K562 (cell line): ENCODE measurements around the gene RBPJ. TPM values are rescaled to one million over a fixed set of nuclear protein-coding genes. Genes with fewer than 3 reads are reported as not detected.

Experiments
- ATAC-seq: fragments of 200-7000 bp; cut with Tn5 transposase; 3 replicates; pipeline ENCODE4 v1.9.1; 2020; ENCODE audit warnings: moderate library complexity
- BruUV-seq: library from RNA; stranded (reverse); fragments of 400-500 nt; replicated peaks from 2 replicates; lab custom pipeline; 2021; lab: Mats Ljungman, UMichigan
- CTCF ChIA-PET: fragments of 300-600 bp; formaldehyde crosslinking; extraction: SDS; loops from one replicate; lab custom pipeline; 2021; ENCODE audit warnings: low intra/inter-chr PET ratio; lab: Yijun Ruan, JAX
- POLR2A ChIA-PET: fragments of 300-600, 350-650 bp; sonication (Branson Sonifier 250); formaldehyde crosslinking; extraction: SDS; loops from one replicate; lab custom pipeline; 2021; ENCODE audit warnings: antibody characterized with exemption, inconsistent platforms; lab: Yijun Ruan, JAX
- DNase-seq, 4 experiments: peaks; one replicate each; pipeline versions ENCODE4 v3.0.0 to v3.0.0-alpha.2; 2011 to 2018; ENCODE audit warnings: low spot score in 3 of 4, mixed read lengths in 3 of 4; ENCODE audit errors: extremely low read depth in 1 of 4
- FAIRE-seq: peaks from 2 replicates; lab custom pipeline; 2011; peaks lifted over from hg19 to GRCh38; lab: Jason Lieb, UNC
- H2AFZ ChIP-seq: 2 replicates; pipeline ENCODE4 v1.6.0; 2011; ENCODE audit warnings: low read depth, low read length, control low read depth, inconsistent platforms
- H3K27ac ChIP-seq: fragments of 200-600 bp; 3 replicates; pipeline ENCODE4 v1.8.0; 2011; ENCODE audit warnings: low read depth, mild to moderate bottlenecking, control low read depth, inconsistent platforms, low read length, moderate library complexity, mixed read lengths; ENCODE audit errors: extremely low read depth
- H3K27me3 ChIP-seq, 2 experiments: fragments of 300-600 bp in 1 of 2; 2 replicates in 1 of 2; 3 replicates in 1 of 2; pipeline versions ENCODE4 v1.6.0 to v1.8.0; 2011; ENCODE audit warnings: inconsistent platforms in 2 of 2, low read length in 2 of 2, mild to moderate bottlenecking in 1 of 2, mixed read lengths in 1 of 2, moderate library complexity in 1 of 2; ENCODE audit not compliant: control insufficient read depth in 2 of 2, insufficient read depth in 2 of 2
- H3K36me3 ChIP-seq: fragments of 300-600 bp; 3 replicates; pipeline ENCODE4 v1.8.0; 2011; ENCODE audit warnings: mild to moderate bottlenecking, low read length, inconsistent platforms; ENCODE audit not compliant: control insufficient read depth, insufficient read depth
- H3K4me1 ChIP-seq, 2 experiments: fragments of 200-600 bp in 1 of 2; replicated peaks in 1 of 2; 2 replicates in 1 of 2; 3 replicates in 1 of 2; pipeline versions ENCODE4 v1.5.1 to v1.8.0; 2011; ENCODE audit warnings: inconsistent platforms in 2 of 2, low read length in 2 of 2, mild to moderate bottlenecking in 1 of 2, mixed read lengths in 1 of 2, moderate library complexity in 1 of 2; ENCODE audit not compliant: control insufficient read depth in 2 of 2, insufficient read depth in 2 of 2
- H3K4me2 ChIP-seq: 2 replicates; pipeline ENCODE4 v1.6.1; 2011; ENCODE audit warnings: low read length, control low read depth, inconsistent platforms, mixed read lengths; ENCODE audit not compliant: insufficient read depth
- H3K4me3 ChIP-seq: fragments of 200-600 bp; sonication (generic), shearing (Covaris generic); 2 replicates; pipeline ENCODE4 v1.5.1; 2016; ENCODE audit warnings: control low read depth, inconsistent platforms
- H3K79me2 ChIP-seq: fragments of 200-600 bp; 3 replicates; pipeline ENCODE4 v1.8.0; 2011; ENCODE audit warnings: low read length, inconsistent platforms; ENCODE audit not compliant: control insufficient read depth, insufficient read depth
- H3K9ac ChIP-seq, 2 experiments: 2 replicates each; pipeline versions ENCODE4 v1.6.0 to v1.6.1; 2011; ENCODE audit warnings: low read depth in 2 of 2, low read length in 2 of 2, control low read depth in 1 of 2, inconsistent platforms in 1 of 2, mild to moderate bottlenecking in 1 of 2, mixed read lengths in 1 of 2; ENCODE audit not compliant: insufficient read depth in 1 of 2
- H3K9me1 ChIP-seq: one replicate; pipeline ENCODE4 v1.6.0; 2011; ENCODE audit warnings: inconsistent platforms, mild to moderate bottlenecking, low read length, moderate library complexity; ENCODE audit not compliant: control insufficient read depth, insufficient read depth
- H3K9me3 ChIP-seq: replicated peaks from 2 replicates; pipeline ENCODE4 v1.5.1; 2011; ENCODE audit warnings: low read depth, low read length, inconsistent platforms; ENCODE audit not compliant: control insufficient read depth, insufficient read depth
- H4K20me1 ChIP-seq: replicated peaks from 2 replicates; pipeline ENCODE4 v1.6.1; 2011; ENCODE audit warnings: low read length, inconsistent platforms, mixed read lengths; ENCODE audit not compliant: control insufficient read depth, insufficient read depth
- KLF16 ChIP-seq: IDR thresholded peaks from 2 replicates; pipeline ENCODE4 v1.6.1; 2016; ENCODE audit warnings: antibody characterized with exemption
- TAF15 ChIP-seq: fragments of 200-400 bp; formaldehyde crosslinking; IDR thresholded peaks from 2 replicates; pipeline ENCODE4 v1.6.1; 2017; ENCODE audit warnings: mild to moderate bottlenecking, low read depth, low read length, moderate library complexity
- ZFP36 ChIP-seq: fragments of 150-350 bp; IDR thresholded peaks from 2 replicates; pipeline ENCODE4 v1.6.1; 2018; ENCODE audit warnings: low read length, low read depth; ENCODE audit not compliant: partially characterized antibody
- WGBS: fragments of 100-300 bp; shearing (Covaris generic); methylation state at CpG from one replicate; pipeline ENCODE4 v1.1.6; 2016; ENCODE audit warnings: low coverage, mixed read lengths; ENCODE audit not compliant: insufficient coverage; ENCODE audit errors: missing lambda C conversion rate; 5-methylcytosine and 5-hydroxymethylcytosine counted together
- in situ Hi-C: fragments of 300-500 bp; cut with MboI; formaldehyde crosslinking; loops from 4 replicates; pipeline ENCODE4 v1.15.0; 2018; ENCODE audit warnings: inconsistent platforms, mixed read lengths
- intact Hi-C: fragments of 100-400 bp; cut with micrococcal nuclease; formaldehyde crosslinking; loops from 2 replicates; pipeline ENCODE4 v1.14.2; 2022
- polyA plus RNA-seq, 8 experiments: library from polyadenylated mRNA; depleted of rRNA in 4 of 8; stranded (reverse) in 5 of 8; unstranded in 3 of 8; fragments of >200 nt; fragmentation: Nextera tagmentation in 2 of 8; fragmentation: Illumina TruSeq in 1 of 8; extraction: Ambion mirVana in 2 of 8; extraction: Trizol in 1 of 8; gene quantifications; 2 replicates each; pipeline versions ENCODE4 v1.2.1 to v1.2.3, GENCODE V29; 2011 to 2014; ENCODE audit warnings: inconsistent platforms in 1 of 8, missing spikeins in 1 of 8
- total RNA-seq, 7 experiments: library from RNA; depleted of rRNA in 6 of 7; stranded (reverse); fragments of >200 nt in 6 of 7; fragmentation: Illumina TruSeq in 2 of 7; extraction: Trizol in 2 of 7; gene quantifications; 2 replicates each; pipeline versions ENCODE4 v1.2.1 to v1.2.3, GENCODE V29; 2011 to 2021; ENCODE audit warnings: low replicate concordance in 1 of 7
- TF ChIP-seq, protein P1 (sequence below): fragments of 450-650 bp; formaldehyde crosslinking; IDR thresholded peaks from 2 replicates; pipeline ENCODE4 v1.4.0; 2022; ENCODE audit warnings: missing genetic modification characterization

RBPJ gene
- total and polyA plus RNA-seq, 9 of the 15 experiments (the other 6 are each of a cell fraction or from before 2014, with no cell fraction given), result 17.2 to 49.4 (median 33.8) TPM

DNA sequence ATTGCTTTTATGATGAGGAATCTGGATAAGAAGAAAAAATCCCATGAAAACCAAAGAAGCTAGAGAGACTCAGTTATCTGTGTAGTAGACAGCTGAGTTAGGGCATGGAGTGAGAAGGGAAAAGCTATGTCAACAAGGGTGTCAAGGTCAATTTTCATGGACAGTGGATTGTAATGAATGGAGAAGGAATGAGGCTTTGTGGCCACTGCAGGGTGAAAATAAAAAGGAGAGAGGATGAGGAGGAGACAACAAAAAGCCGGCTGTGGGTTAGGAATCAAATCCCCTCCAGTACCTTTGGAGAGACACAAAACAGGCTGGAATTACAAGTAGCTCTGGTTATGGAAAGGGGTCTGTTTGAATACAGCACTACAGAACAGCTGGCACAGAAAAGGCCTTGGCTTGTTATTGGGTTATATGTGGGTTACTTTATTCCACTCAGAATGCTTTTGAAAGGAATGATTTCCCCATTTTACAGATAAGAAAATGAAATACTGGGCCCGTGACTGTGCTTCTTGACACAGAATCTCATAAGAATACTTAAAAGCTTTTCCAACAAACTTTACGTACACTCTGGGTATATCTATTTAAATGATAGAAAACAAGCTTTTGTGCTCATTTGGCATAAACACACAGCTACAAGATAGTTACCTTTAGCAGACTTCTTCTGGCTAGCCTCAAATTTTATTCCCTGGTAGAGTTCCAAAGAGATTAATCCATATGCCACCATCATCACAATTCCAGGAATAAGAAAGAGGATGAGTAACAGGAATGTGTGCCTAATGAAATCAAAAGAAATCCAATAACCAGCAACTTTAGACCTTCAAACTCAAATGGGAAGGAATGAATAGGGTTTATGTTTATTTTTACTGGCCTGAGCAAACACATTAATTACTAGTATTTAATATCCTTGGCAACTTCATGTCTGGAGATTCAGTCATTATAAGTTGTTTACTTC lies 162.0 kb downstream of the RBPJ start:
- H2AFZ ChIP-seq, result no peak overlapping the region
- no peaks in the 10 kb centered on the region for H3K36me3 ChIP-seq
- BruUV-seq, result no TSS peak
- ChIA-PET CTCF (no interaction called here), POLR2A (no interaction called here)
- intact Hi-C loops, result no loop called here
- no peak overlapping the region for H3K4me3 ChIP-seq
- H3K27ac ChIP-seq, result no peak overlapping the region
- DNase-seq (no peak), FAIRE-seq (no peak), ATAC-seq (no peak)
- no peaks in the 10 kb centered on the region for H3K9me1 ChIP-seq
- no peak overlapping the region for H3K4me2 ChIP-seq
- TF ChIP-seq, protein P1, sequence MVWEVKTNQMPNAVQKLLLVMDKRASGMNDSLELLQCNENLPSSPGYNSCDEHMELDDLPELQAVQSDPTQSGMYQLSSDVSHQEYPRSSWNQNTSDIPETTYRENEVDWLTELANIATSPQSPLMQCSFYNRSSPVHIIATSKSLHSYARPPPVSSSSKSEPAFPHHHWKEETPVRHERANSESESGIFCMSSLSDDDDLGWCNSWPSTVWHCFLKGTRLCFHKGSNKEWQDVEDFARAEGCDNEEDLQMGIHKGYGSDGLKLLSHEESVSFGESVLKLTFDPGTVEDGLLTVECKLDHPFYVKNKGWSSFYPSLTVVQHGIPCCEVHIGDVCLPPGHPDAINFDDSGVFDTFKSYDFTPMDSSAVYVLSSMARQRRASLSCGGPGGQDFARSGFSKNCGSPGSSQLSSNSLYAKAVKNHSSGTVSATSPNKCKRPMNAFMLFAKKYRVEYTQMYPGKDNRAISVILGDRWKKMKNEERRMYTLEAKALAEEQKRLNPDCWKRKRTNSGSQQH (CRISPR knock-in tag), result no peak
- no peak for TF ChIP-seq KLF16
- TF ChIP-seq TAF15, result no peak
- TF ChIP-seq ZFP36, result no peak
- in situ Hi-C loops, result no loop called here
- no peaks in the 10 kb centered on the region; a peak in 1 of 5 replicates for H3K4me1 ChIP-seq
- peaks cover 21 to 43% of the 10 kb centered on the region in 2 experiments for H3K27me3 ChIP-seq
- no peaks in the 10 kb centered on the region; the same call in 1 of the 2 replicates for H4K20me1 ChIP-seq
- no peaks in the 10 kb centered on the region for H3K79me2 ChIP-seq
- no peaks in the 10 kb centered on the region for H3K9me3 ChIP-seq
- 7% methylated on average over 3 of the region's 3 CpGs for WGBS
- H3K9ac ChIP-seq, result no peak overlapping the region
